PC-3 (cell line): ENCODE measurements around the gene CYP19A1.

Experiments
- CTCF ChIP-seq: fragments of 300-600 bp; sonication (generic); conservative IDR thresholded peaks from 2 replicates; pipeline ENCODE4 v1.5.1; 2017; ENCODE audit warnings: antibody characterized with exemption, low read depth, mild to moderate bottlenecking, low read length
- EZH2 ChIP-seq: fragments of 300-600 bp; sonication (generic); IDR thresholded peaks from one replicate; pipeline ENCODE4 v1.6.1; 2017; ENCODE audit warnings: antibody characterized with exemption, mild to moderate bottlenecking, low read length; ENCODE audit not compliant: unreplicated experiment
- EZH2phosphoT487 ChIP-seq: fragments of 300-600 bp; sonication (generic); IDR thresholded peaks from 2 replicates; pipeline ENCODE4 v1.6.1; 2018; ENCODE audit warnings: mild to moderate bottlenecking, antibody characterized with exemption, low read length, borderline replicate concordance

GRCh38 chr15:51180534-51180933, 157.9 kb downstream of the CYP19A1 start:
- TF ChIP-seq CTCF (no peak), EZH2phosphoT487 (no peak), EZH2 (no peak)
